Measurements from ENCODE around the gene NTN1. TPM values are rescaled to one million over a fixed set of nuclear protein-coding genes. Genes with fewer than 3 reads are reported as not detected.

NTN1 gene
- total RNA-seq, 3 donors from 2014 or later (not counting 1 experiment from before 2014, with no cell fraction given), result 0.12 to 0.15 (median 0.14) TPM

DNA sequence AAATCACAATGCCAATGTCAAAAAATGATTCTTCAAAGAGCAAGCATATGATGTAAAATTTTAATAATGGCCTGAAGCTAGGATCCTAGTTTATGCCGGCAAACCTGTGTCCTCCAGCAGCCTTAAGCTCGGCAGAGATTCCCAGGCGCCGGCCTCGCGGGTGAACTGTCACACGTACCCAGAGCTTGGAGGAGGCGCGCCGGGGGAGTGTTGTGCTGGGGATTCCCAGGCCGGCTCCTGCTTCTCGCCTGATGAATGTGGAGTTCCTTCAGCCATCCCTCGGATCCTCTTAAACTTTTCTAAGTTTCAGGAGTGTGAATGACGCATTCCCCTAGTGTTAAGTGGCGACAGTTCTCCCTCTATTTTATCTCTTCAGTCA lies 19.1 kb upstream of the NTN1 start:
- TF ChIP-seq, protein P1, sequence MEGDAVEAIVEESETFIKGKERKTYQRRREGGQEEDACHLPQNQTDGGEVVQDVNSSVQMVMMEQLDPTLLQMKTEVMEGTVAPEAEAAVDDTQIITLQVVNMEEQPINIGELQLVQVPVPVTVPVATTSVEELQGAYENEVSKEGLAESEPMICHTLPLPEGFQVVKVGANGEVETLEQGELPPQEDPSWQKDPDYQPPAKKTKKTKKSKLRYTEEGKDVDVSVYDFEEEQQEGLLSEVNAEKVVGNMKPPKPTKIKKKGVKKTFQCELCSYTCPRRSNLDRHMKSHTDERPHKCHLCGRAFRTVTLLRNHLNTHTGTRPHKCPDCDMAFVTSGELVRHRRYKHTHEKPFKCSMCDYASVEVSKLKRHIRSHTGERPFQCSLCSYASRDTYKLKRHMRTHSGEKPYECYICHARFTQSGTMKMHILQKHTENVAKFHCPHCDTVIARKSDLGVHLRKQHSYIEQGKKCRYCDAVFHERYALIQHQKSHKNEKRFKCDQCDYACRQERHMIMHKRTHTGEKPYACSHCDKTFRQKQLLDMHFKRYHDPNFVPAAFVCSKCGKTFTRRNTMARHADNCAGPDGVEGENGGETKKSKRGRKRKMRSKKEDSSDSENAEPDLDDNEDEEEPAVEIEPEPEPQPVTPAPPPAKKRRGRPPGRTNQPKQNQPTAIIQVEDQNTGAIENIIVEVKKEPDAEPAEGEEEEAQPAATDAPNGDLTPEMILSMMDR (IDR thresholded peaks at IDR 0.05), result no peak
- H3K9me3 ChIP-seq (ENCODE audit: control insufficient read depth, insufficient read depth, low read length), result no peaks in the 10 kb centered on the region
- 21% methylated on average over 15 of the region's 15 CpGs for WGBS (ENCODE audit: insufficient coverage)
- H3K27ac Mint-ChIP-seq, result no peak overlapping the region
- no peak for ATAC-seq
- peaks cover 59 to 64% of the 10 kb centered on the region in 2 donors for H3K27me3 Mint-ChIP-seq (ENCODE audit: low read depth in 2 of 2)
- no peak overlapping the region for H3K27ac ChIP-seq (ENCODE audit: low read length)
- DNase-seq, result peak in 1 of 2 donors; percentile 25
- peak overlapping the region; percentile 43 for H3K4me3 Mint-ChIP-seq
- H3K27me3 ChIP-seq (ENCODE audit: control insufficient read depth, insufficient read depth, low read length), result peaks cover 28% of the 10 kb centered on the region
- no peaks in the 10 kb centered on the region for H3K9me3 Mint-ChIP-seq
- intact Hi-C loops (cut with micrococcal nuclease), result loop anchor here (10.0 kb wide), 1 partner anchor 217 kb away; no protein-coding TSS in a partner anchor
- H3K36me3 ChIP-seq (ENCODE audit: control insufficient read depth, insufficient read depth, low read length), result no peaks in the 10 kb centered on the region
- H3K4me3 ChIP-seq (ENCODE audit: low read length), result no peak overlapping the region
- no peaks in the 10 kb centered on the region for H3K36me3 Mint-ChIP-seq
- peaks cover 15% of the 10 kb centered on the region for H3K4me1 ChIP-seq (ENCODE audit: control insufficient read depth, insufficient read depth, low read length)
- peaks cover 10 to 15% of the 10 kb centered on the region in 2 donors for H3K4me1 Mint-ChIP-seq

DNA sequence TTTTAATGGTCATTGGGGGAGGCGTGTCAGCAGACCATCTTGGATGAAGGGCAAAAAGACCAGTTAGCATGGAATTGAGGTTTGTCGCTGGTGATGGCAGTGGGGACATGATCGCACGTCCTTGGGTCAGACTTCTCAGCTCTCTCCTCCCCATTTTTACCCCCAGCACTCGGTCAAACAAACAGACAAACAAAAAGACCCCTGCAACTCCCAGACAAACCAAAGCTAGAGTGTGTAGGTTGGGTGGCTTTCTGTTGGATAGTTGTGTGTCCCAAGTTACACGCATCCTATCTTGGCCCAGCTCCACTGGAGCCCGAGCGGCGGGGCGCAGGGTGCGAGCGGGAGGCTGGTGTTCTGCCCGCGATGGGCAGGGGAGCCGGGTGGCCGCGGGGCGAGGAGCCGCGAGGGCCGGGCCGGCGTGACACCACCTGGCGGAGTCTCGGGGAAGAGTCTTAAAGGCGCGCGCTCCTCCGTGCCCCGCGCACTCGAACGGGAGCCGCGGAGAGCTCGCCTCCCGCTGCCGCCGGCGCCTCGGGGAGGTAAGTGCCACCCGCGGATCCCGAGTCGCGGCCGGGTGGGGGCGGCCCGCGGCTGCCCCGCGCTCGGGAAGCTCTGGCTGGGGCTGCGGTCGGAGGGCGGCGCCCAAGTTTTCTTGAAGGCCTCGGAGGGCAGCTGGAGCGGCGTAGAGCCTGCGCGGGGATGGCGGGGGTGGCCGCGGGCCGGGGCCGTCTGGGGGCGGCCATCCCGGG lies 18.5 kb upstream of the NTN1 start:
- DNase-seq (peak; percentile 26 to 60), ATAC-seq (peak; percentile 54 to 73 (median 60))
- H3K27ac Mint-ChIP-seq, result no peak overlapping the region
- peaks cover 10 to 15% of the 10 kb centered on the region in 2 donors for H3K4me1 Mint-ChIP-seq
- H3K27me3 Mint-ChIP-seq (ENCODE audit: low read depth in 2 of 2), result peaks cover 64 to 70% of the 10 kb centered on the region in 2 donors
- intact Hi-C loops (cut with micrococcal nuclease), result loop anchor here (10.0 kb wide), 1 partner anchor 218 kb away; no protein-coding TSS in a partner anchor
- Histone ChIP-seq H3K27ac (ENCODE audit: low read length) (no peak overlapping the region), H3K4me3 (ENCODE audit: low read length) (no peak overlapping the region), H3K4me1 (ENCODE audit: control insufficient read depth, insufficient read depth, low read length) (peaks cover 15% of the 10 kb centered on the region), H3K9me3 (ENCODE audit: control insufficient read depth, insufficient read depth, low read length) (no peaks in the 10 kb centered on the region), H3K36me3 (ENCODE audit: control insufficient read depth, insufficient read depth, low read length) (no peaks in the 10 kb centered on the region), H3K27me3 (ENCODE audit: control insufficient read depth, insufficient read depth, low read length) (peaks cover 28% of the 10 kb centered on the region)
- H3K9me3 Mint-ChIP-seq, result no peaks in the 10 kb centered on the region
- H3K4me3 Mint-ChIP-seq, result peak overlapping the region; percentile 43
- H3K36me3 Mint-ChIP-seq, result no peaks in the 10 kb centered on the region
- TF ChIP-seq, protein P1 (IDR thresholded peaks at IDR 0.05), result no peak
- WGBS (ENCODE audit: insufficient coverage), result under 1% methylated on average over 64 of the region's 69 CpGs

DNA sequence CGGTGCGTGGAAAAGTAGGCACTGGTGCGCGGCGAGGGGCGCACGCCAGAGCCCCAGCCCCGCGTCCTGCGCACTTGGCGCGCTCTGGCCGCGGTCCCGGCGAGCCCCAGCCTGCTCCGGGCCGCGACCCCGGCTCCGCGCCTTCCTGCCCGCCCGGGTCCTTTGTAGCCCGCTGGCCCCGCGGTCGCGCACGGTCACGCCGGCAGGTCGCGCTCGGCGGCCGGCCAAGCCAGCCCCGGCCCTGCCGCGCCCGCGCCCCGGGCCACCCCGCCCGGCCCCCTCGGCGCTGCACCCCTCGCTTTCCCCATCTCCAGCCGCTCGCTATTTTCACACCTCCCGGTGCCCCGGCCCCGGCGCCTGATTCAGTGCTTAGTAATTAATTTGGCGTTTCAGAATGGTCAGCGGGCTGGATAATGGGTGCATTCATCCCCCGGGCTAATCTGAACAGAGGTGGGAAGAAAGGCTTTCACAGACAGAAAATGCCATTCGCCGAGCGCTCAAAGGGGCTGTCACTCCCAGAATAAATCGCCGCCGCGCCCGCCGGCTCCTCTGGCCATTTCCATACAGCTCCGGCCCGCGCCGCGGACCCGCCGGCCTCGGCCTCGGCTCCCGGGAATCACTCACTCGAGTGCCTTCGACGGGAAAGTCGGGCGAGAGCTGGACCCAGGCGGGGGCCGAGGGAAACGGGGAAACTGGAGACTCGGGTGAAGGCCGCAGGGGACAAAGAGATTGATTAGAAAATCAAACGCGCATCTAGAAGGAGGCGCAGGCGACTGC lies 17.8 kb upstream of the NTN1 start:
- Mint-ChIP-seq H3K4me3 (peak overlapping the region; percentile 53), H3K27me3 (ENCODE audit: low read depth in 2 of 2) (peaks cover 66 to 72% of the 10 kb centered on the region in 2 donors), H3K27ac (no peak overlapping the region), H3K9me3 (no peaks in the 10 kb centered on the region), H3K36me3 (no peaks in the 10 kb centered on the region), H3K4me1 (peaks cover 10 to 15% of the 10 kb centered on the region in 2 donors)
- Histone ChIP-seq H3K9me3 (ENCODE audit: control insufficient read depth, insufficient read depth, low read length) (no peaks in the 10 kb centered on the region), H3K27me3 (ENCODE audit: control insufficient read depth, insufficient read depth, low read length) (peaks cover 28% of the 10 kb centered on the region), H3K4me1 (ENCODE audit: control insufficient read depth, insufficient read depth, low read length) (peaks cover 15% of the 10 kb centered on the region), H3K36me3 (ENCODE audit: control insufficient read depth, insufficient read depth, low read length) (no peaks in the 10 kb centered on the region), H3K27ac (ENCODE audit: low read length) (no peak overlapping the region), H3K4me3 (ENCODE audit: low read length) (no peak overlapping the region)
- WGBS (ENCODE audit: insufficient coverage), result 2% methylated on average over 90 of the region's 90 CpGs
- ATAC-seq (no peak), DNase-seq (no peak)
- TF ChIP-seq, protein P1 (IDR thresholded peaks at IDR 0.05), result no peak
- intact Hi-C loops (cut with micrococcal nuclease), result loop anchor here (10.0 kb wide), 1 partner anchor 219 kb away; no protein-coding TSS in a partner anchor

Data from natural killer cell (primary cell).